Central memory CD4-positive, alpha-beta T cell (primary cell): Measurements from ENCODE around the gene TRABD2B.

Experiments
- DNase-seq: peaks from one replicate; pipeline ENCODE4 v3.0.0; 2022

Gene TRABD2B

DNA sequence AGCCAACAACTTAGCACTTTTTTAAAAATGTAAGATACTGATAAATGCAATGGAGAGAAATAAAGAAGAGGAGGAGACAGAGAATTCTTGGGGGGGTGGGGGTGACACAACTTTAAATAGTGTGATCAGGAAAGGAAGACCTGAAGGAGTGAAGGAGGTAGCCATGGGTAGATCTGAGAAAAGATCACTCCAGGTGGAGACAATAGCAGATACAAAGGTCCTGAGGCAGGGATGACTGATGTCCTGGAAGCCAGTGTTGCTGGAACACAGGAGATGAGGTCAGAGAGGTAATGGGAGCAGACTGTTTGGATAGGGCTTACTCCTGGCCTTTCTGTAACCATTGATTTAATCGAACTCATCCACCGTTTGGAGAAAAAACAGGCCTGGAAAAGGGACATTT, 24.6 kb upstream of the TRABD2B start:
- no peak for DNase-seq

DNA sequence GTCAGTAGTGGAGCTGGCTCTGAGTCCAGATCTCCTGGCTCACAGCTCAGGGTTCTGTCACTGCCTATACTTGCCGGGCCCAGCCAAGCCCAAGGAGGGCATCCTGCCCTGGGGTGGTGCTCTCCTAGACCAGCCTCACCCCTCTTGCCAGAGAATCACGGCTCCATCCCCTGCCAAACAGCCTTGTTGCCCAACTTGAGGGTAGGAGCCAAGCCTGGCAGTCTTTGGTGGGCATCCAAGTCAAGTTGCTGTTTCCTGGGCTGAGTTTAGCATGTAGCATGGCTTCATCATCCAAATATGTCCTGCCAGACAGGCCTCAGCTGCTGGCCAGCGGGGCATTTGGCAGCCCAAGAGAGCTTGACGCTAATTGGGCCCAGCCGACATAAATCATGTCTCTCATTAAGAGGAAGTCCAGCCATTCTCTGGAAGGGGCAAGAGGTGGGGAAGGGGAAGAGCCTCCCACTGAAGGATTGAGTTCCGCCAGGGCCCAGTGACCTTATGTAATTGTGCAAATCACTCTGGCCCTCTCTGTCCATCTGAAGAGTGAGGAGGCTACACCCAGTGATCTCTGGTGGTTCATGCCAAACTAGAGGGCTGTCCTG, 22.6 kb upstream of the TRABD2B start:
- no peak for DNase-seq

DNA sequence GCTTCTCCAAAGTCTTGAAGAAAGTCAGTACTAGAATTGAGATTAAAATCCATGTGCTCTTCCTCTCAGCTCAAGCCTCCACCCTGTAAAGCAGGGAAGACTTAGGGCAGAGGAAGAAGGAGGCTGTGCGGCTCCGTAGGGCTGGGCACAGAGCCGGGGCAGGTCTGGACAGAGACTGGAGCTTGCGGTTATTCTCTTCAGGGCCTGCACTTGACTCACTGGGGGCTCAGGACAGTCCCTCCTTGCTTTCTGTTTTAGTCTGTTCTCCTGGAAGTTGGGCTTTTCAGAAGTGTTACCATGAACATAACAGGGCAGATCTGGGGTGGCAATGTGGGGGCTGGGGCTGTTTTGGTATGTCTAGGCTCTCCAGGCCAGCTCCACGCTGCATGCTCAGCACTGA, 21.6 kb upstream of the TRABD2B start:
- no peak for DNase-seq

DNA sequence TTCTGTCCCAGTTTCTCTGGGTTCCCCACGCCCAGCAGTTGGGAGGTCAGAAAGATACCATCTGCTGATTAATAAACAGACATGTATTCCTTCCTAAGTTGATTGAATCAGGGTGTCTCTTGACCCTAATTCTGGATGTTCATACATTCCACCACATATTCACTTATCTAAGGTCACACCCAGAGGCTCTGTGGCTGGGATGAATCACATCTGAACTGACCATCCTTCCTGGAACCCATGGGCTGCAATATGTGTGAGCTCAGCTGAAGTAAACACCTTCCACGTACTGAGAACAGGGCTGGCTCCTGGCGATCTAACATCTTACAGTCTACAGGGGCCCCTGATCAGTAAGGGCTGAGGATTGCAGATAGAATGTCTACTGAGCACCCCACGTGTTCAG, 20.5 kb upstream of the TRABD2B start:
- DNase-seq: no peak

DNA sequence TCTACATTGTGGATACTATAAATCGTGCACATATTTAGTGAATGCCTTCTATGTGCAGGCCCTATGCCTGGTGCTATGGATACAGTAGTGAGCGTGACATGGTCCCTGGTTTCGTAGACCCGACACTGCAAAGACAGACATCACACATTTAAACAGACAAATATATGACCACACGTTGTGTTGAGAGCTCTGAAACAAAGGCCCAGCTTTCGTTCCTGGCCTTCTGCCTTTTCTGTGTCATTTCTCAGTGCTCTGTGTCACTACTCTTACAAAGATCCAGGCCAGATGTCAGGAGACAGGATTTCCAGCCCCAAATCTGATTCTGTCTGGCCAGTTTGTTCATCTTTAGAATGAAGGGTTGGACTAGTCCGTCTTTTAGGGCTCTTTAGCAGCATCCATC, 19.3 kb upstream of the TRABD2B start:
- DNase-seq: no peak

DNA sequence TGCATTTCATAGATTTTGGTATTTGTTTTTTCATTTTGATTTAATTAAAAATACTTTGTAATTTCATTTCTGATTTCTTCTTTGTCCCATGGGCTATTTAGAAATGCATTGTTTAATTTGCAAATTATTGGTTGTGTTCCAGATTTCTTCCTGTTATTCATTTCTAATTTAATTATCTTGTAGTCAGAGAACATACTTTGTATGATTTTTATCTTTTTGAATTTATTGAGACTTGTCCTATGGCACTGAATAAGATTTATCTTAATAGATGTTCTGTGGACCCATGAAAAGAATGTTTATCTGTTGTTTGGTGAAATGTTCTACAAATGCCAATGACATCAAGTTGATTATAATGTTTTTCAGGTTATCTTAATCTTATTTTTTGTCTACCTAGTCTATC, 16.1 kb upstream of the TRABD2B start:
- no peak for DNase-seq

DNA sequence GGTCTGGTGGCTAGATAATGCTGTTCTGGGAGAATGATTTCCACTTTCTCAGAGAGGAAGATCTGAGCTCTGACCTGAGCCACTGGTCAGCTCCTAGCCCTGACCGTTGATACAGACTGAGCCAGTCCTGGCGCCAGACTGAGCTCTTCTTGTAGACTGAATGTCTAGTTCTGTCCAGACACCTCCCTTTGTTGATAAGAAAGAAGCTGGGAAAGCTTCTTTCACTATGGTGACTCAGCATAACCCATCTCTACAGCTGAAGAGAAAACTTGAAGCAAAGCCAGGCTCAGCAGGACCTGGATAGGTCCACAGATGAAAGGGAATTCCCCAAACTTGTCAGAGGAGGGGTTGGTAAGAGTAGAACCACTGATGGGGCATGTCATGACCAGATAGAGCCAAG, 9.9 kb upstream of the TRABD2B start:
- no peak for DNase-seq

DNA sequence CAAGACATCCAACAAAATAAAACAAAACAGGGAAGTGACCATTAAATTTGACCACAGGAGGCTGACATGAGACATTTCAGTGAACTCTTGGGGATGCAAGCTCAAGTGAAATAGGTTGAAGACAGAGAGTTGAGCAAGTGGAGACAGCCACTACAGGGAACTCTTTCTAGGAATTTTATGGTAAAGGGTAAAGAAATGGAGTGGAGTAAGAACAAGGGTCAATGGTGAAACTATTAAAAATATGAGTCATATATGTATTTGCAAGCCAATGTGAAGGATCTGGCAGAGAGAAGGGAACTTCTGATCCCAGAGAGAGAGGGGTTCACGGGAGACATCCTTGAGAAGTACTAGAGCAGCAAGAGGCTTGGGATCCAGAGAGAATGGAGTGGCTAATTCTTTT, 9.1 kb upstream of the TRABD2B start:
- no peak for DNase-seq

DNA sequence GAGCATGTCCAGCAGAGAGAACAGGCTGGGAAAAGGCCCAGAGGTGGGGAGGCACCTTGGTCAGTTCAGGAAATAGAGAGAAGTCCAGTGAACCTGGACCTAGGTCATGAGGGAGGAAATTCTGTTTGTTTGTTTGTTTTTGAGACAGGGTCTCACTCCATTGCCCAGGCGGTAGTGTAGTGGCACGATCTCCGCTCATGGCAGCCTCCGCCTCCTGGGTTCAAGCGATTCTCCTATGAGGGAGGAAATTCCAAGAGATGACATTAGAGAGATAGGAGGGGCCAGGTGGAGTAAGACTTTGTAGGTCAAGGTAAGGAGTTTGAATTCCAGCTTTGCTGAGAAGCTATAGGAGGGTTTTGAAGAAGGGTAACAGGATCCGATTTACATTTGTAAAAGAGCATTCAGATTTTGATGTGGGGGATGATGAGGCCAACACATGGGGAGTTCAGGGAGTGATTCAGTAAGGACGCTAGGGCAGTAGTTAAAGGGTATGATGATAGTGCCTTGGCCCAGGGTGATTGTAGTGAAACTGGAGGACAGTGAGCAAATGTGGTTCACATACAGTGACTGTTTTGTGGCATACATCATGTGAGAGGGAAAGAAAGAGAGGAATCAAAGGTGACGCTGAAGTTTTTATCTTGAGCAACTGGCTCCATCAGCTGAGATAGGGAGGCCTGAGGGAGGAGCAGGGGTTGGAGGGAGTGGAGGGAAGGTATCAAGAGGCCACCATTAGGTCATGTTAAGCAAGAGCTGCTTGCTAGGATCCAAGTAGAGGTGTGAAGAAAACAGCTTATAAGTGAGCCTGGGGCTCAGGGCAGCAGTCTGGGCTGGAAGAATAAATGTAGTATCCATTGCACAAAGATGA, 8.3 kb upstream of the TRABD2B start:
- no peak for DNase-seq

DNA sequence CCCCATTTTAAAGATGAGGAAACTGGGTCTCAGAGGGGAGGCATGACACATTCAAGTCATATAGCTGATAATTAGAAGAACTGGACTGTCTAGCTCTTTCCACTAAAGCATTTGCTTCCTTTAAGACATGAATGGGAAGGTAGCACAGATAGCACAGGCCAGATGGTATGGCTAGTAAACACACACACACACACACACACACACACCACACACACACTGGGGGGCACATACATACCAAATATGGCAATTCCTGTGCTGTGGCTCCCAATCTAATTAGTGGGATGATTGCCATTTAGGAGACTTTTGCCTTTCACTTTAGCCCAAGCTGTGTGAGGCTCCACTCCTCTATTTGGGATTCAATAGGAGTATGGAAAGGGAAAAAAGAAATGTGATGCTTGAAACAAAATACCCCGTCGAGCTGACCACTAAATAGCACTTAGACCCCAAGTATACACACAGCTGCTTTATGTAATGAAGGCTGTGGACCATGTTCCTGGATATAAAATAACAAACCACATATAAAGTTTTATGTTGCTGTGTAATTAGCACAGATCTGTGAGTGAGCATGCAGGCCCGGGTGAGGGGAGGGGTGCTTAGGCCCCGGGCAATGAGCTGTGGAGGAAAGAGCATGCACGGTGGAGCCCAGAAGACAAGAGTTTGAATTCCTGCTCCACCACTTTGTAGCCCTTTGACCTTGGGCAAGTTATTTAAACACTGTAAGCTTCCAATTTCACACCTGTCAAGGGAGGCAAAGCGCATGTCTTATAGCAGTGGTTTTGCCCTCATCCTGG, 6.8 kb upstream of the TRABD2B start:
- no peak for DNase-seq

DNA sequence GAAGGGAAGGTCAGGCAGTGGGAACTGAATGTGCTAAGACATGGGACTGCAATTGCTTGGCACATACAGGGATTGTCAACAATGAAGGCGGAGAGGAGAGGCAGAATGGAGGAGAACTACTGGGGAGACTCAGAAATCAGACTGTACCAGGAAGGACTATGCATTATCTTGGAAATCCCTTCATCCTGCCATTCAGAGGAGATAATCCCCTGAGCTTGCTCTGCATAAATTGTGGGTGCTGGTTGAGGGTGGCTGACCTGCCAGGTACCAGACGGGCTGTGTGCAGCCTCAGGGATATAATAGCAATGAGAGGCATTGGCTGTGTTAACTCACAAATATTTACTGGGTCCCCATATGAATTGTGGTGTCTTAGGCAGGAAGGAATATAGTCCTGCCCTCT, 5.0 kb upstream of the TRABD2B start:
- DNase-seq: no peak

DNA sequence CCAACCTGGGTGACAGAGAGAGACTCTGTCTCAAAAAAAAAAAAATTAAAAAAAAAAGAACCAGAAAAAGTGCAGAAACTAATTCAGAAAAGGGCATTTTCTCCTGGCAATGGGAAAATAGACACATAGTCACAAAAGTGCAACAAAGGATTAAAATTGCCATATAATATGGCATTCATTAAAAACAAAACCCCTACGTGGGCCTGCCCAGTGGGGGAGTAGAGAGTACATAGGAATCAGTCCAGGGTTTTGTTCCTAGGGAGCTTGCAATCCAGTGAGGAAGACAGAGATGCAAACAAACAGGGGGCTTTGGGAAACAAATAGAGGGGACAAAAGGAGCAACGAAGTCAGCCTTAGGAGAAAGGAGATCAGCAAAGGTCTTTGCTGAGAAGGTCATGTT, 4.5 kb upstream of the TRABD2B start:
- DNase-seq: no peak

DNA sequence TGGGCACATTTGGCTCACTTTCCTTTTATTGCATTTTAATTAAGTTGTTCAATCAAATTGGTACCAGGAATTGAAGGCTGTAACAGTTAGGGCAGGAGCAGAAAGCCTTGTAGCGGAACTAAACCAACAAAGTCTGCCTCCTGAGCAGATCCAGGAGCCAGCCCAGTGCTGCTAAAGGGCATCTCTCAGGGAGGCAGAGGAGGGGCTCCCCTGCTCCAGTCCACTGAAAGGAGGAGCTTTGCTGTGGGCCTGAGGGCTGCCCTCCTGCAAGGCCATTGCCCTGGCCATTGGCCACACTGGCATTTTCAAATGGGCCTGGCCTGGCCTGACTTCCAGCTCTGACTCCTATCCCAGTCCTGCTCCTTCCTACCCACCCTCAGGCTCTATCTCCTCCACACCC, 3.7 kb upstream of the TRABD2B start:
- no peak for DNase-seq

DNA sequence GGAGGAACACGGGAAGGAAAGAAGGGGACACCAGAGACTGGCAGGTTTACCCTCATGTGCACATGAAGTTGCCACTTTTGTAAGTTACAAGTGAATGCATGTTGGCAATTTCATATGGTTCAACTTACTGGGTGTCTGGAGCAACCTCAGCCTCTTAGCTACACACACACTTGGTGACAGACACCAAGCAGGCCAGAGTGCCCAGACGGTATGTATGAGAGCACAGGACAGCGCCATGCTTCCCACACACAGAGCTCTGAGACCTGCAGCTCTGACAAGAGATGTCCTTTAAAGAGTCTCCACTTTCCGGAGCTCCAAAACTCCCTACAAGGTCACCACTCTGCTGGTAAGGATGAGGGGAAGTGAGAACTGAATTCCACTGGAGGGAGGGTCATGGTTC, 1.9 kb upstream of the TRABD2B start:
- no peak for DNase-seq

DNA sequence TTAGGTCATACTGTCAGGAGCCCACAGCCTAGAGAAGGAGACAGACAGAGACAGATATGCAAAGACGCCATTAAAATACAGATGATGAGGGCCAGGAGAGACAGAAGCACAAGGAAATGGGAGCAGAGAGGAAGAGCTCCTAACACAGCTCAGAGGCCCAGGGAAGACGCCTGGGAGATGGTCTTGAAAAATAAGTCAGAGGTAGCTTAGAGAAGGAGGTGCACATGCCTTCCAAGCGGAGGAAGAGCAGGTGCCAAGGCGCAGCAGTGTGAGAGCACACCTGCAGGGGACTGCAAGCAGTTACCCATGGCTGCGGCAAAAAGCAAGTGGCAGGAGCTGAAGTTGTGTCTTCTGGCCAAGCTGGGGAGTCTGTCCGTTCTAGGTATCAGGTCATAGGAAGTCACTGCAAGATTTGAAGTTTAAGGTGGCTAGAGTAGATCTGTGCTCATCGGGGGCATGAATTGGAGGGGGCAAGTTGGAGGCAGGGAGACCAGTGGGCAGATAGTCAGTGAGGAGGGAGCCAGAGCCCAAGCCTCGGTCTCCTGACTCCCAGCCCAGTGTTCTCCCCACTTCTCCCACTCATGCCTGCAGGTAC, 1.3 kb upstream of the TRABD2B start:
- DNase-seq: no peak

DNA sequence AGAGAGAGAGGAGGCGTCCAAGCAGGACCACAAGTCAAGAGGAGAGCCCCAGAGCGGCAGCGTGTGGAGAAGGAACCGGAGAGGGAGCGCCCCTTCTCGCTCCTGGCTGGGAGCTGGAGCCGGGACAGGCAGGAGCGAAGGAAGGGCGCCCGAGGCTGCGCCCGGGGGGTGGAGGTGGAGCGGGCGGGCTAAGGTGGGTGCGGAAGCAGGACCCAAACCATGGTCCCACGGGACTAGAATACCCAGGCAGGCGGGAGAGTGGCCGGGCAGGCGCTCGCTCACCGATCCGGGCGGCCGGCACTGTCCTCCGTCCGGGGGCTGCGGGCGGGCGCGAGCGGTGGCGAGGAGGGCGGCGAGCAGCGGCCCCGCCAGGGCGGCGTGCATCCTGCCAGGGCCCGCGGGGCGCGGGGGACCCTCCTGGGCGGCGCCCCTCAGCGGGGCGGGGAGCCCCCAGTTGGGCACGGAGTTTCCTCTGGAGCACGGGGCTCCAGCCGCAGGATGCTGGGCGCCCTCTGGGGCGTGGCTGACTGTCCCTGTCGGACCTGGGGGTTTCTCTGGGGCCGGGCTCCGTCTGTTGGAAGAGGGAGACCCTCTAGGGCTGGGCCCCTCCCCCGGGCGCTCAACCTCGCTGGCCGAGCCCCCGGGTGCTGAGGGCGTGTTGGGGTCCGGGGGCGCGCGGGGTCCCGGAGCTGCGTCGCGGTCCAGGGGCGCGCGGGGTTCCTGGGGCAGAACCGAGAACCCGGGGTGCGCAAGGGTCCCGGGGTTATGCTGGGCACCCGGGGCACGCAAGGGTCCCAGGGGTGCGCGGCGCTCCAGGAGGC, 569 bp downstream of the TRABD2B start:
- no peak for DNase-seq

DNA sequence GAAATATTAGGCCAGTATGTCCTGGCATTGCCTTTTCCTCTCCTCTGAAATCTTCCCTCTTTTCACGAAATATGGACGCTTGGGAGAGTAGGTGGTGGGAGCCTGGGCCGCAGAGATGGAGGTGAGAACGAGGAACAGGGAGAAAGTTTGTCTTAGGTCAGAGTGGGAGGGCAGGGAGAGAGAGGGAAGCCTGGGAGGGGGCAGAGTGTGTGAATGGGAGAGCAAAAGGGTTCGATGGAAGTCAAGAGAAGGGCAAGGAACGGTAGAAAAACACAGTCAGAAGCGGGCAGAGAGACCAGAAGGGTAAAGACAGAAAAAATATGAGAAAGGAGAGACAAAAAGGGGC, 1.2 kb downstream of the TRABD2B start:
- no peak for DNase-seq

DNA sequence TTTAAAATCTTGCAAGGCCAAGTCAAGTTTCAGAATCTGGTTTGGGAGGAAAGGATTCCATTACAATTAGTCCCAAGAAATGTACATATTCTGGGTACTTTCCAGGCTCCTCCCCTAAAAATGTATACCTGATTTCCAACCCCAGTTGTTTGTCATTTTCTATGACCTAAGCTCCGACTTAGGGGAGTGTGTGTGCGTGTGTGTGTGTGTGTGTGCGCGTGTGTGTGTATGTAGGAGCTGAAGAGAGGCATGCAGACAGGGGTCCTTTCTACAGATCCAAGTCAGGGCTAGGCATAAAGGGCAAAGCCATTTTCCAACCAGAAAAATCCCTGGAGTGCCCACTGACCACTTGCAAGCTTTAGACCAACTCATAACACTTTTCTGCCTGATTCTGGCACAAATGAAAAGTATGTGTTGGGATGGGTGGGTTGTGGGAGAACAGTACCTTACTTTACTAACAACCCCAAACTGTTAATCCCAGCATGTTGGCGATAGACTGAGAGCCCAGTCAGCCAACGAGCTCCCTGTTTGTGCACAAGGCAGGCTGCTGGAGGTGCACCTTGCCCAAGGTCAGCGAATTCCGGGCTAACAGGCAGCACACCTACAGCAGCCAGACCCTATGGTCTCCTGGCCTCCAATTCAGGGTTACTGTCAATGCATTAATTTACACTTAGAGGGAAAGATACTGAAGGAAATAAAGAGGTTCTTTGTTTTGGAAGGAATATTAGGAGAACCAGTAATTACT, 1.7 kb downstream of the TRABD2B start:
- no peak for DNase-seq

DNA sequence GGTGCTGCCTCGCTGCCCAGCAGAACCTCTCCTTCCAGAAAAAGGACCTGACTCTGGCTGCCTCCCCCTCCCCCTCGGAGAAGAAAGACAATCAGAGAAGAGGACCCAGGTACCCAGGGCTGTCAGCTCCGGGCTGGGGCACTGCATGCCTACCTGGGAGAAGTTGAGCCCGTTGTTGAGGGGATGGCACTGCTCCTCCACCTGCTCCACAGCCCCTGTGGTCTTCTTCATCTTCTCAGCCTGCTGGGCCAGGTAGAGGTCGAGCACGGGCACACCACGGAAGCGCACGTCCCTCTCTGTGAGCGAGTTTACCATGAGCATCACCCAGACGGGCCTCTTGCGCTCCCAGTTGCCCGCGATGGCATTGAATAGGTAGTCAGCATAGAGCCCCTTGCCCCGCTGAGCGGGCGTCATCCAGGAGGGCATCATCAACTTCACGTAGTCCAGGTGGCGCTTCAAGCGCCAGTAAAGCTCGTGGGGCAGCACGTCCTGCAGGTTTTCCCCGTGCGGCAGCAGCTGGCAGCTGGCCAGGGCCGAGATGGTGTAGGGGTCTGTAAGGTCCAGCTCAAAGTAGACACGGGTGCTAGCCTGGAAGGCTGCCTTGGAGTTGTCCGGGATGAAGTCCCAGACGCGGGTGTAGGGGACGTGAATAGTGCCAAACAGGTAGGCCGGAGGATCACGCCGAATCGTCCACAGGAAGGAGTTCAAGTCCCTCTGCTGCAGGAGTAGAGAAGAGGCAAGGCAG, 3.1 kb downstream of the TRABD2B start:
- no peak for DNase-seq

DNA sequence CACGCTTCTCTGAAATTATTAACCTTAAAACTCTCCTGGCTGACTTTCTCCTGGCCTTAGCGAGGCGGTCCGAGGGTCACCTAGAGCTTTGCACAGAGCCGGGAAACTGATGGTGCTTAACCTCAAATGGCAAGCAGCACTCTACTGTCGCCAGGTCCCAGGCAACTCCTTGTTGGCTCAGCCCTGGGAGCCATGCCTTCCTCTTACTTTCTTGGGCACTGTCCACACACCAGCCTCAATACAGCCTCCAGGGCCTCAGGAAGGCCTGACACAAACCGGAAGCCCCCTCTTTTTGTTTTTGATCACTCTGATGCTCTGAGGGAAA, 3.8 kb downstream of the TRABD2B start:
- DNase-seq: no peak

DNA sequence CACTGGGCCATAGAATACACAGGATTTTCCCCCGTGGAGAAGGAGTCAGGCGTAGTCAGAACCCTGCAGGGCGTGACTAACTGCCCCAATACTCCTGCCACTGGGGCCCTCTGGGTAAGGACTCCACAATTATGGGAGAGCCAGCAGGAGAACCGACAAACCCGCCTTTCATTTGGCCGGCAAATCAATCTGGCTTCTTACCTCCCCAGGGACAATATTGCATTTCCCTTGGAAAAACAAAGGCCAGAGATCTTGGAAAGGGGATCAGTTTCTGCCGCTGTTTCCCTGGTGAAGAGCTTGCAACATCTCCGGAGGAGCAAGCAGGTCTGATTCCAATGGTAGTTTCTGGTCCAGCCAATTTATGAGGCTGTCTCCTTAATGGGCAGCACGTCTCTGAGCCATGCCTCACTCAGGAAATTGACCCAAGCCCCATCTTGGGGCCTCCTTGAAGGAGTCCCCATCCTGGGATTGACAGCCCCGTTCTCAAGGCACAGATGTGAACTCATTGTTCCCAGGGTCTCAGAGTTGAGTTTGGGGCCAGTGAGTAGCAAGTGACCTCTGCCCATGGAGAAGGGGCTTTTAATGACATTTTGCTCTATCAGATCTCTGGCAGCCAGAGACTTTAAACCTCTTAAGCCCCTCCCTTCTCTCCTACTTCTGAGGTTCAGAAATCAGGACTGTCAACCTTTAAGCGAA, 4.3 kb downstream of the TRABD2B start:
- no peak for DNase-seq
